ENCODE measurements around the gene CFAP20DC.

Gene CFAP20DC

GRCh38 chr3:59001675-59002074 is 48.1 kb downstream of the CFAP20DC start:
- no peak overlapping the region for H3K4me3 ChIP-seq (ENCODE audit: low read length)
- no peaks in the 10 kb centered on the region for H3K27me3 ChIP-seq (ENCODE audit: control insufficient read depth, low read length)
- peaks cover 5% of the 10 kb centered on the region; the same call in 1 of the 2 replicates for H3K9me3 ChIP-seq (ENCODE audit: control insufficient read depth, insufficient read depth, low read length)
- no peaks in the 10 kb centered on the region for H3K36me3 ChIP-seq (ENCODE audit: control insufficient read depth, low read length)
- H3K27ac ChIP-seq (ENCODE audit: low read depth, low read length) = no peak overlapping the region
- H3K4me2 ChIP-seq (ENCODE audit: low read length) = no peak overlapping the region
- no peaks in the 10 kb centered on the region for H3K9me2 ChIP-seq (replicated peaks; ENCODE audit: control insufficient read depth, low read length)
- no peaks in the 10 kb centered on the region for H3F3A ChIP-seq (ENCODE audit: control insufficient read depth, insufficient read depth)
- H3K79me2 ChIP-seq (ENCODE audit: control insufficient read depth, low read length) = no peaks in the 10 kb centered on the region
- TF ChIP-seq EZH2phosphoT487 (IDR thresholded peaks at IDR 0.05; ENCODE audit: borderline replicate concordance, low read length) (no peak), CTCF (IDR thresholded peaks at IDR 0.05; ENCODE audit: low read depth, low read length, poor library complexity, severe bottlenecking) (no peak)
- no peaks in the 10 kb centered on the region for H4K20me1 ChIP-seq (ENCODE audit: control insufficient read depth, insufficient read depth, low read depth, low read length)
- peaks cover 11% of the 10 kb centered on the region for H3K4me1 ChIP-seq (ENCODE audit: control insufficient read depth, low read length)

- Histone ChIP-seq H3F3A (ENCODE audit: control insufficient read depth, insufficient read depth) (no peaks in the 10 kb centered on the region), H3K4me2 (ENCODE audit: low read length) (no peak overlapping the region), H3K4me1 (ENCODE audit: control insufficient read depth, low read length) (peaks cover 15% of the 10 kb centered on the region), H3K27ac (ENCODE audit: low read depth, low read length) (no peak overlapping the region), H3K4me3 (ENCODE audit: low read length) (no peak overlapping the region), H3K9me3 (ENCODE audit: control insufficient read depth, insufficient read depth, low read length) (peaks cover 3% of the 10 kb centered on the region; the same call in 1 of the 2 replicates), H3K36me3 (ENCODE audit: control insufficient read depth, low read length) (no peaks in the 10 kb centered on the region), H3K79me2 (ENCODE audit: control insufficient read depth, low read length) (no peaks in the 10 kb centered on the region), H3K9me2 (replicated peaks; ENCODE audit: control insufficient read depth, low read length) (no peaks in the 10 kb centered on the region), H3K27me3 (ENCODE audit: control insufficient read depth, low read length) (no peaks in the 10 kb centered on the region), H4K20me1 (ENCODE audit: control insufficient read depth, insufficient read depth, low read depth, low read length) (no peaks in the 10 kb centered on the region)
- TF ChIP-seq CTCF (IDR thresholded peaks at IDR 0.05; ENCODE audit: low read depth, low read length, poor library complexity, severe bottlenecking) (no peak), EZH2phosphoT487 (IDR thresholded peaks at IDR 0.05; ENCODE audit: borderline replicate concordance, low read length) (no peak)
These were observed 50.1 kb downstream of the CFAP20DC start for GRCh38 chr3:58999774-59000160.

- H3K4me1 ChIP-seq (ENCODE audit: control insufficient read depth, low read length) = peaks cover 20% of the 10 kb centered on the region
- no peaks in the 10 kb centered on the region for H3K27me3 ChIP-seq (ENCODE audit: control insufficient read depth, low read length)
- no peaks in the 10 kb centered on the region for H3K9me3 ChIP-seq (ENCODE audit: control insufficient read depth, insufficient read depth, low read length)
- no peaks in the 10 kb centered on the region for H3K36me3 ChIP-seq (ENCODE audit: control insufficient read depth, low read length)
- no peaks in the 10 kb centered on the region for H3F3A ChIP-seq (ENCODE audit: control insufficient read depth, insufficient read depth)
- H3K9me2 ChIP-seq (replicated peaks; ENCODE audit: control insufficient read depth, low read length) = no peaks in the 10 kb centered on the region
- no peaks in the 10 kb centered on the region for H3K79me2 ChIP-seq (ENCODE audit: control insufficient read depth, low read length)
- no peak overlapping the region for H3K4me2 ChIP-seq (ENCODE audit: low read length)
- H3K4me3 ChIP-seq (ENCODE audit: low read length) = no peak overlapping the region
- TF ChIP-seq EZH2phosphoT487 (IDR thresholded peaks at IDR 0.05; ENCODE audit: borderline replicate concordance, low read length) = no peak
- no peak for TF ChIP-seq CTCF (IDR thresholded peaks at IDR 0.05; ENCODE audit: low read depth, low read length, poor library complexity, severe bottlenecking)
- no peak overlapping the region for H3K27ac ChIP-seq (ENCODE audit: low read depth, low read length)
- no peaks in the 10 kb centered on the region for H4K20me1 ChIP-seq (ENCODE audit: control insufficient read depth, insufficient read depth, low read depth, low read length)
These were observed 50.6 kb downstream of the CFAP20DC start for GRCh38 chr3:58999134-58999773.
